SK-N-MC (cell line): ENCODE measurements around the gene LMOD1.

Experiments
- EZH2 ChIP-seq: fragments of 200-600 bp; sonication (generic); IDR thresholded peaks from one replicate; pipeline ENCODE4 v1.6.1; 2017; ENCODE audit warnings: antibody characterized with exemption
- POLR2AphosphoS5 ChIP-seq: IDR thresholded peaks from 2 replicates; pipeline ENCODE4 v1.6.1; 2012; ENCODE audit warnings: mild to moderate bottlenecking, low read depth, low read length, borderline replicate concordance

DNA sequence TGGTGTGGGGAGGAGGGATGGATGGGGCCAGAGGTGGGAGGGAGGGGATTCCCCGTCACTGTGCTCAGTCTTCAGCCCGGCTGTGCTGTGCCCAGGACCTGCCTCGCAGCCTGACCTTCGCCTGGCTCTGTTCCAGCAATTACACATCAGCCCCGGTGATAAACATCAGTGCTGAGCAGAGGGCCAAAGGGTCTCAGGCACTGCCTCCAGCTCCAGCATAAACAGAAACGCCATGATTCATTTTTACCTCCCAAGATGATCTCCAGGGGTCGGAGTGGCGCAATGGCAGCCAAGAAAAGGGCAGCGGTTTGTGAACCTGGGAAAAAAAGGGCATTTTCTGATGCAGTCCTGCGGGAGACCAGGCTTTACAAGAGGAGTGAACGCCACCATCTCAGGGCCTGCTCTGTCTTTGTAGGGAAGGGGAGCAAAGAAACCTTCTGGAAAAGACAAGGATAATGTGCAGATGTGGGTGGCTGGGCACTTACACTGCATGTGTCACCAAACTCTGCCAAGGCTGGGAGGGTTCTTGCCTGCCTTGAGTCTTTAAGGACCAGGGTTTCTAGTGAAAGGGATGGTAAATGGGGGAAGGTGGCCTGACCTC, 29.6 kb downstream of the LMOD1 start:
- TF ChIP-seq POLR2AphosphoS5 (no peak), EZH2 (no peak)
